ENCODE data around the gene TSTD2.

- TF ChIP-seq EZH2phosphoT487 (IDR thresholded peaks at IDR 0.05; ENCODE audit: borderline replicate concordance, low read depth) (no peak), GABPA (IDR thresholded peaks at IDR 0.05; ENCODE audit: low read depth) (no peak), FOXM1 (IDR thresholded peaks at IDR 0.05; ENCODE audit: low read depth) (no peak), MAX (IDR thresholded peaks at IDR 0.05; ENCODE audit: low read depth) (no peak), EP300 (IDR thresholded peaks at IDR 0.05; ENCODE audit: borderline replicate concordance in 1 of 2, low read depth in 1 of 2, low read length in 1 of 2) (no peak), RCOR1 (IDR thresholded peaks at IDR 0.05; ENCODE audit: low read length) (no peak)
- TF ChIP-seq, protein P1, sequence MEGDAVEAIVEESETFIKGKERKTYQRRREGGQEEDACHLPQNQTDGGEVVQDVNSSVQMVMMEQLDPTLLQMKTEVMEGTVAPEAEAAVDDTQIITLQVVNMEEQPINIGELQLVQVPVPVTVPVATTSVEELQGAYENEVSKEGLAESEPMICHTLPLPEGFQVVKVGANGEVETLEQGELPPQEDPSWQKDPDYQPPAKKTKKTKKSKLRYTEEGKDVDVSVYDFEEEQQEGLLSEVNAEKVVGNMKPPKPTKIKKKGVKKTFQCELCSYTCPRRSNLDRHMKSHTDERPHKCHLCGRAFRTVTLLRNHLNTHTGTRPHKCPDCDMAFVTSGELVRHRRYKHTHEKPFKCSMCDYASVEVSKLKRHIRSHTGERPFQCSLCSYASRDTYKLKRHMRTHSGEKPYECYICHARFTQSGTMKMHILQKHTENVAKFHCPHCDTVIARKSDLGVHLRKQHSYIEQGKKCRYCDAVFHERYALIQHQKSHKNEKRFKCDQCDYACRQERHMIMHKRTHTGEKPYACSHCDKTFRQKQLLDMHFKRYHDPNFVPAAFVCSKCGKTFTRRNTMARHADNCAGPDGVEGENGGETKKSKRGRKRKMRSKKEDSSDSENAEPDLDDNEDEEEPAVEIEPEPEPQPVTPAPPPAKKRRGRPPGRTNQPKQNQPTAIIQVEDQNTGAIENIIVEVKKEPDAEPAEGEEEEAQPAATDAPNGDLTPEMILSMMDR (IDR thresholded peaks at IDR 0.05), result no peak
- TF ChIP-seq, protein P2, sequence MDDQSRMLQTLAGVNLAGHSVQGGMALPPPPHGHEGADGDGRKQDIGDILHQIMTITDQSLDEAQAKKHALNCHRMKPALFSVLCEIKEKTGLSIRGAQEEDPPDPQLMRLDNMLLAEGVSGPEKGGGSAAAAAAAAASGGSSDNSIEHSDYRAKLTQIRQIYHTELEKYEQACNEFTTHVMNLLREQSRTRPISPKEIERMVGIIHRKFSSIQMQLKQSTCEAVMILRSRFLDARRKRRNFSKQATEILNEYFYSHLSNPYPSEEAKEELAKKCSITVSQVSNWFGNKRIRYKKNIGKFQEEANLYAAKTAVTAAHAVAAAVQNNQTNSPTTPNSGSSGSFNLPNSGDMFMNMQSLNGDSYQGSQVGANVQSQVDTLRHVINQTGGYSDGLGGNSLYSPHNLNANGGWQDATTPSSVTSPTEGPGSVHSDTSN (IDR thresholded peaks at IDR 0.05), result no peak
Observed at GRCh38 chr9:97658707-97659106, 25.5 kb upstream of the TSTD2 start.

All from SK-N-SH (cell line).